ENCODE measurements around the gene SNRNP70. TPM values are rescaled to one million over a fixed set of nuclear protein-coding genes. Genes with fewer than 3 reads are reported as not detected.

SNRNP70 gene
- total and polyA plus RNA-seq, 2 of the 13 experiments (the other 11 are each of a cell fraction or from before 2014, with no cell fraction given), result 150 to 210 TPM

- TF ChIP-seq, protein P1, sequence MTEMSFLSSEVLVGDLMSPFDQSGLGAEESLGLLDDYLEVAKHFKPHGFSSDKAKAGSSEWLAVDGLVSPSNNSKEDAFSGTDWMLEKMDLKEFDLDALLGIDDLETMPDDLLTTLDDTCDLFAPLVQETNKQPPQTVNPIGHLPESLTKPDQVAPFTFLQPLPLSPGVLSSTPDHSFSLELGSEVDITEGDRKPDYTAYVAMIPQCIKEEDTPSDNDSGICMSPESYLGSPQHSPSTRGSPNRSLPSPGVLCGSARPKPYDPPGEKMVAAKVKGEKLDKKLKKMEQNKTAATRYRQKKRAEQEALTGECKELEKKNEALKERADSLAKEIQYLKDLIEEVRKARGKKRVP (CRISPR knock-in tag; IDR thresholded peaks at IDR 0.05), result no peak
- peak; percentile 39; the same call in 1 of the 2 replicates for TF ChIP-seq PHF21A (CRISPR knock-in tag; IDR thresholded peaks at IDR 0.05)
- no peak for TF ChIP-seq SETDB1 (CRISPR knock-in tag; IDR thresholded peaks at IDR 0.05; ENCODE audit: borderline replicate concordance)
- peak; percentile 69; the same call in 1 of the 2 replicates for TF ChIP-seq ZNF281 (CRISPR knock-in tag; IDR thresholded peaks at IDR 0.05; ENCODE audit: borderline replicate concordance)
- peak; percentile 35; the same call in 1 of the 2 replicates for TF ChIP-seq ZNF816 (CRISPR knock-in tag; IDR thresholded peaks at IDR 0.05; ENCODE audit: borderline replicate concordance)
- peak; percentile 66 for TF ChIP-seq YEATS4 (CRISPR knock-in tag; IDR thresholded peaks at IDR 0.05; ENCODE audit: borderline replicate concordance)
- peak; percentile 33; the same call in 1 of the 2 replicates for TF ChIP-seq HOXA5 (CRISPR knock-in tag; IDR thresholded peaks at IDR 0.05)
- TF ChIP-seq ZNF891 (CRISPR knock-in tag; IDR thresholded peaks at IDR 0.05), result peak; percentile 21; the same call in 1 of the 2 replicates
- TF ChIP-seq GTF3A (CRISPR knock-in tag; conservative IDR thresholded peaks at IDR 0.05), result no peak
- TF ChIP-seq GATAD2A (CRISPR knock-in tag; IDR thresholded peaks at IDR 0.05), result no peak
- TF ChIP-seq KMT2A (CRISPR knock-in tag; IDR thresholded peaks at IDR 0.05), result peak; percentile 61; the same call in 1 of the 2 replicates
- no peak for TF ChIP-seq ZNF839 (CRISPR knock-in tag; IDR thresholded peaks at IDR 0.05; ENCODE audit: borderline replicate concordance)
- no peak; the same call in 1 of the 2 replicates for TF ChIP-seq ZNF225 (CRISPR knock-in tag; IDR thresholded peaks at IDR 0.05)
- TF ChIP-seq KLF12 (CRISPR knock-in tag; IDR thresholded peaks at IDR 0.05; ENCODE audit: borderline replicate concordance), result 0 out of 2 replicates have a peak, but pooled peaks have one; percentile 49
- peak; percentile 84; the same call in 1 of the 2 replicates for TF ChIP-seq ZBTB49 (CRISPR knock-in tag; IDR thresholded peaks at IDR 0.05; ENCODE audit: borderline replicate concordance)
- no peak for TF ChIP-seq RFX1 (IDR thresholded peaks at IDR 0.05)
- TF ChIP-seq ZNF564 (CRISPR knock-in tag; IDR thresholded peaks at IDR 0.05), result 0 out of 2 replicates have a peak, but pooled peaks have one; percentile 57
- 0 out of 2 replicates have a peak, but pooled peaks have one; percentile 34 for TF ChIP-seq ZC3H13 (CRISPR knock-in tag; IDR thresholded peaks at IDR 0.05)
- TF ChIP-seq MEF2D (CRISPR knock-in tag; IDR thresholded peaks at IDR 0.05), result peak; percentile 24; the same call in 1 of the 2 replicates
- peak; percentile 92; the same call in 1 of the 2 replicates for TF ChIP-seq ZNF772 (CRISPR knock-in tag; IDR thresholded peaks at IDR 0.05)
- peak; percentile 74 for TF ChIP-seq SPEN (CRISPR knock-in tag; IDR thresholded peaks at IDR 0.05; ENCODE audit: low read depth)
- TF ChIP-seq TBX2 (CRISPR knock-in tag; IDR thresholded peaks at IDR 0.05; ENCODE audit: borderline replicate concordance), result peak; percentile 80
- TF ChIP-seq ZNF12 (CRISPR knock-in tag; IDR thresholded peaks at IDR 0.05), result peak; percentile 70; the same call in 1 of the 2 replicates
Measured at GRCh38 chr19:49119411-49120324, 34.4 kb downstream of the SNRNP70 start, which contains the start of gene PPFIA3 (continued).
